Gastroesophageal sphincter (tissue), 3 donors: ENCODE results near the gene MAML2.

Experiments
- POLR2AphosphoS5 ChIP-seq: sonication (generic); formaldehyde crosslinking; IDR thresholded peaks from one replicate; pipeline ENCODE4 v1.6.1; 2017; ENCODE audit warnings: antibody characterized with exemption
- TF ChIP-seq, protein P1 (sequence below), 4 experiments: fragments of 200-600 bp in 2 of 4; fragments of 450-650 bp in 2 of 4; sonication (generic) in 1 of 4; IDR thresholded peaks; one replicate each; pipeline ENCODE4 v1.5.1; 2017 to 2019; ENCODE audit warnings: antibody characterized with exemption in 4 of 4, mild to moderate bottlenecking in 2 of 4, moderate library complexity in 2 of 4

DNA sequence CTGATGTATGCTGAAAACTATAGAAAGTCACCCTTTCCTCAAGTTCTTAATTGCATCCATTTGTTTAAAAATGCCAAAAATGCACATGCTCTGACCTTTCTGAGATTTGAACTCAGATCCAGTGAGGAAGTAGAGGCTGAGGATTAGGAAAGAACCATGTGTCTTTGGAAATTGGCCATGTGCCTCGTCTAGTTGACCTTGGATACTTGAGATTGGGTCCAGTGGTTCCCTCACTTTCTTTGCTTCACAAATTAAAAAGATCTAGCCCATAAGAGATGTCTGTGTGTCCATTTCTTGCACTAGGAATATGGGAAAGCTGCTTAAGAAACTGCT, 128.3 kb downstream of the MAML2 start:
- TF ChIP-seq, protein P1, sequence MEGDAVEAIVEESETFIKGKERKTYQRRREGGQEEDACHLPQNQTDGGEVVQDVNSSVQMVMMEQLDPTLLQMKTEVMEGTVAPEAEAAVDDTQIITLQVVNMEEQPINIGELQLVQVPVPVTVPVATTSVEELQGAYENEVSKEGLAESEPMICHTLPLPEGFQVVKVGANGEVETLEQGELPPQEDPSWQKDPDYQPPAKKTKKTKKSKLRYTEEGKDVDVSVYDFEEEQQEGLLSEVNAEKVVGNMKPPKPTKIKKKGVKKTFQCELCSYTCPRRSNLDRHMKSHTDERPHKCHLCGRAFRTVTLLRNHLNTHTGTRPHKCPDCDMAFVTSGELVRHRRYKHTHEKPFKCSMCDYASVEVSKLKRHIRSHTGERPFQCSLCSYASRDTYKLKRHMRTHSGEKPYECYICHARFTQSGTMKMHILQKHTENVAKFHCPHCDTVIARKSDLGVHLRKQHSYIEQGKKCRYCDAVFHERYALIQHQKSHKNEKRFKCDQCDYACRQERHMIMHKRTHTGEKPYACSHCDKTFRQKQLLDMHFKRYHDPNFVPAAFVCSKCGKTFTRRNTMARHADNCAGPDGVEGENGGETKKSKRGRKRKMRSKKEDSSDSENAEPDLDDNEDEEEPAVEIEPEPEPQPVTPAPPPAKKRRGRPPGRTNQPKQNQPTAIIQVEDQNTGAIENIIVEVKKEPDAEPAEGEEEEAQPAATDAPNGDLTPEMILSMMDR (IDR thresholded peaks at IDR 0.05), result no peak
- no peak for TF ChIP-seq POLR2AphosphoS5
